AG09309 (cell line): ENCODE measurements around the gene EIF4G3.

Source experiments
- DNase-seq: peaks from one replicate; pipeline ENCODE4 v3.0.0-alpha.2; 2010; ENCODE audit warnings: low read depth
- H3K4me3 ChIP-seq: 2 replicates; pipeline ENCODE4 v1.5.1; 2011; ENCODE audit warnings: mild to moderate bottlenecking, low read depth, low read length, moderate library complexity; ENCODE audit not compliant: control insufficient read depth
- CTCF ChIP-seq: IDR thresholded peaks from 2 replicates; pipeline ENCODE4 v1.5.1; 2011; ENCODE audit warnings: mild to moderate bottlenecking, low read depth, low read length, inconsistent platforms; ENCODE audit not compliant: insufficient read depth, control insufficient read depth; ENCODE audit errors: missing control alignments

Gene EIF4G3

DNA sequence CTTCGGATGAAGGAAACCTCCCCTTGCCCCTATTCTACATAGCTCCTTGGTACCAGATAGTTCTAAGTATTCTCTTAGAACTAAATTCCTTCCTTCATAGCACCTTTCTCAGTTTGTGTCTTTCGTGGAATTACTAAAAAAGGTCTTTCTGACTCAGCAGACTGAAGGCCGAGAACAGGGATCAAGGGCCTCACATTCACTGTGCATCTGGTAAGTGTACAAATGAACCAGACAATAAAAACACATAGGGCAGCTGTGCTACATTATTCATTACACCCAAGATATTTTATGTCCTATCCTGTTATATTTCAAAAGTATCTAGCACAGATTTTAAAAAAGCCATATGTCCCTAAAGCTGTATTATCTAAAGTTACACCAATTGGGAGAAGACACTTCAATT is 326.7 kb downstream of the EIF4G3 start:
- TF ChIP-seq CTCF, result no peak
- H3K4me3 ChIP-seq, result no peak overlapping the region
- no peak for DNase-seq

- no peak for TF ChIP-seq CTCF
- no peak overlapping the region for H3K4me3 ChIP-seq
- DNase-seq, result no peak
Measured at GRCh38 chr1:20849100-20849499, 327.6 kb downstream of the EIF4G3 start.

DNA sequence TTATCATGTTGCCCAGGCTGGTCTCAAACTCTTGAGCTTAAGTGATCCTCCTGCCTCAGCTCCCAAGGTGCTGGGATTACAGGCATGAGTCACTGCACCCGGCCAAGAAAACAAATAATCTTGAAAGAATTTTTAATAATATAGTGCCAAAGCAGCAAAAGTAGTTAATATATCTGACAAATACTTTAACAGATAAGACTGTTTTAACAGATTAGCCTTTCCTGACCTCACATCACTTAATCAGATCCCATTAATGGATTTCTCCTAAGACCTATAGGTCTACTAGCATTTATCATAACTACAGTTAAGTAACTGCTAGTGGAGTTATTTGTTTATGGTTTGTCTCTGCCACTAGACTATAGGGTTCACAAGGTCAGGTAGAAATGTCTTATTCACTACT is 328.5 kb downstream of the EIF4G3 start:
- TF ChIP-seq CTCF, result no peak
- H3K4me3 ChIP-seq, result no peak overlapping the region
- DNase-seq, result no peak

DNA sequence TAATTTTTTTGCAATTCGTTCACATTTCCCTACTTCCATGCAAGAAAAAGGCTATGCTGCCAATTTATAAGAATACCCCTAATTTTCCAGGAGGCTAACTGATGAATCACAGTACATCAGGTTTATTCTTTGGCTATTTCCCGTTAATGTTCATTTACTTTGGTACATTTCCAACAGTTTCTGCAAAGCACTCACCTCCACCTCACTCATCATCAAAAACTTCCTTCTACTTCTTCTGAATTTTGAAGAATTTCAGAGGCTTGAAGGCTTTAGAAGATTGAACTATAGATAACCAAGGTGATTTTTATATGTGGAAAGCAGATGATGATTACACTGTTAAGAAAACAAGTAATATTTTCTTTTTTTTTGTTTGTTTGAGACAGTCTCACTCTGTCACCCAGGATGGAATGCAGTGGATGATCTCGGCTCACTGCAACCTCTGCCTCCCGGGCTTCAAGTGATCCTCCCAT is 329.1 kb downstream of the EIF4G3 start:
- no peak for DNase-seq
- TF ChIP-seq CTCF, result no peak
- H3K4me3 ChIP-seq, result no peak overlapping the region

DNA sequence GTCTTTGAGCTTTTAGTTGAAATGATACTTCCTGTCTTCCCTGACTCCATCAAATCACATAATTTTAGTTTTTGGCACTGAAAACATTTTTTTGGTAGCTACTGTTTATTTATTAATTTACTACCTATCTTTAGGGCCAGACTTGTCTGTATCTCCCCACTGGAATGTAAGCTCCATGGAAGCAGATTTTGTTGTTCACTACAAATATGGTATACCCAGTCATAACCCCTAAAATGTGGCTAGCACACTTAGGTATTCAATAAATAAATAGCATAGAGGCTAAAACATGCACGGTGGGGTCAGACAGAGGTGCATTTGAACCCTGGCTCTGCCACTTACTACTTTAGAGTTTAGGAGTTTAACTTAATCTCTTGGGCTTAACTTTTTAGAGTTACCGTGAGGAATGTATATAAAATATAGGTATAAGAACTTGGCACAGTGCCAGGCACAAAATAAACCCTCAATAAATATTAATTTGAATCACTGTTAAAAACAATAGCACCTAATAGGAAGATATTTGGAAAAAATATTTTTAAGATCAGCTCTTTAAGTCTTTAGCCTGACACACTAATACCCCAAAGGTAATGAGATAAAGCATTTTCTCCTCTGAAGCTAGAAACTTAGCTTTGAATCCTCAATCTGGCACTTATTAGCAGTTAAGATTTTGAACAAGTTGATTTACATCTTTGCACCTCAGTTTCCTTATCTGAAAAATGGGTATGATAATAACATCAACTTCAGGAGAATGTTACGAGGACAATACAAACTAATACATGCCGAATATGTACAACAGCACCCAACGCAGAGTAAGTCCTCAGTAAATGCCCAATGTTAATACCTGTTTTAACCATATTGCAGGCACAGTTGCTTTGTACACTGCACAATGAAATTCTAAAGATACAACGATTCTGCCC is 330.0 kb downstream of the EIF4G3 start:
- TF ChIP-seq CTCF, result no peak
- DNase-seq, result no peak
- H3K4me3 ChIP-seq, result no peak overlapping the region

- no peak for DNase-seq
- no peak overlapping the region for H3K4me3 ChIP-seq
- TF ChIP-seq CTCF, result no peak
Measured at GRCh38 chr1:20840731-20841130, 336.0 kb downstream of the EIF4G3 start.
